Activated effector memory CD4-positive, alpha-beta T cell treated with anti-CD3 and anti-CD28 coated beads, Interleukin-2, amount 50 U/mL, for 16 hours (primary cell): ENCODE results near the gene DCP1A.

Source experiments
- DNase-seq: peaks from one replicate; pipeline ENCODE4 v3.0.0-alpha.2; 2020

Gene DCP1A

DNA sequence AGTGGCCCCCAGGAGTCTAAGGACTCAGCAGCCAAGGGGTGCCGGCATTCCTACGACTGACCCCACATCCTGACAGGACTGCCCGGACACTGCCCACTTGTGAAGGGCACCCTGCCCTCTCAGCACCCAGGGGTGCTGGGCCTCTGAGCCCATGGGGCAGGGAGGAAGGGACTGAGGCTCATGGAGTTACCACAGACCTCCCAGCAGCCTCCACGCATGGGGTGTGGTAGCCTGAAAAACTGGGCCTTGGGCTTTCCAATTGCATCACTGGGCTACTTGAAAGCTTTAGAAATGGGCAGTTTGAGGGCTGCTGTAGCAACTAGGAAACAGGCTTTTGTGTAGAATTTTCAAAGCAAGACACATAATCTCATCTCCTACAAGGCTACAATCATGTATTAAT, 104.7 kb downstream of the DCP1A start:
- no peak for DNase-seq

GRCh38 chr3:53242155-53242554, 105.2 kb downstream of the DCP1A start:
- DNase-seq = no peak

DNA sequence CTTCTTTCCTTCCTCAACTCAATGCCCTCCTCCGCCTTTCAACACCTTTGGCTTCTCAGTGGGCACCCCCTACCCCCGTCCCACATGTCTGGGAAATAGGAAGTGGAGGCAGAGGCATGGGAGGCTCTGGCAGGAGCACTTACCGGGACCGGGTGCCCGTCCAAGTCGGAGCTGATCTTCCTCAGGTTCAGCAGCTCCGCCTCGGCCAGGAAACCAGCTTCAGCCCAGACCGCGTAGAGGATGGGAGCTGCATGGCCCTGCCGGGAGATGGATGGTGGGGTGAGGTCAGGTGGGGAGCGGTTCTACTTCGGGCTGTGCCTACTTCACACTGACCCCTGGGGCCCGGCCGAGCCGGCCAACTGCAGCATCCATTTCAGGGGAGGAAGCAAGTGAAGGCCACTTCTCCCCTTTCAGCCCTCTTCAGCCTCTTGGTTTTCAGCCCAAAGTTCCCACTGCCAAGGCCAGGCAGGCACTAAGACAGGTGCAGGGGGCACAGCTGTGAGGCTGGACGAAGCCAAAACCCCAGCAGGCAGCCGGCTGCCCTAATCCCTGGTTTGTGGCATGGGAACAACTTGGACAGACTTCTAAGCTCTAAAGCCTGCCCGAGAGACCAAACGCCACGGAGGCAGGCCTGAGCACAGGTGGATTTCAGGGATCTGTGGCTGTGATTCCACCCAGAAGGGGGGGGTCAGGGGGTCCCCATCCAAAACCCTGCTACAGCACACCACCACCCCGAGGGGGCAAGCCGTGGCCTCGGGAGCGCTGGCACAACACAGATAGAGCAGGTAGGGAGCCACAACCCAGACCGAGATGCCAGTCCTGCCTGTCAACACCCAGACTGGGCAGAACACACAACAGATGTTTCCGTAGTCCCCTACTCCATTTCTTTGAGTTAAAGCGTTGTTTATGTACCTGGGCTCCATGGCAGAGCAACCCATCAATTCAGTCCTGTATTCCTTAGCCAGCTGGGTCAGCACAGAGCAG, 106.1 kb downstream of the DCP1A start:
- DNase-seq = no peak

- no peak for DNase-seq
Observed at GRCh38 chr3:53239800-53240199, 107.5 kb downstream of the DCP1A start.

DNA sequence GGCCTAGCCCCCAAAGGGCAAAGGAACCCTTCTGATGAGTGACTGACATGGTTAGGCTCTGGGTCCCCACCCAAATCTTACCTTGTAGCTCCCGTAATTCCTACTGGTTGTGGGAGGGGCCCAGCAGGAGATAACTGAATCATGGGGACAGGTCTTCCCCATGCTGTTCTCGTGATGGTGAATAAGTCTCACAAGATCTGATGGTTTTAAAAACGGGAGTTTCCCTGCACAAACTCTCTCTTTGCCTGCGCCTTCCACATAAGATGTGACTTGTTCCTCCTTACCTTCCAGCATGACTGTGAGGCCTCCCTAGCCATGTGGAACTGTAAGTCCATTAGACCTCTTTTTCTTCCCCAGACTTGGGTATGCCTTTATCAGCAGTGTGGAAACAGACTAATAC, 108.5 kb downstream of the DCP1A start:
- no peak for DNase-seq

- no peak for DNase-seq
Observed at GRCh38 chr3:53238051-53238850, 109.1 kb downstream of the DCP1A start.

GRCh38 chr3:53236112-53236841, 111.1 kb downstream of the DCP1A start:
- DNase-seq = no peak

- DNase-seq = no peak
Observed at GRCh38 chr3:53235545-53235944, 111.8 kb downstream of the DCP1A start.

DNA sequence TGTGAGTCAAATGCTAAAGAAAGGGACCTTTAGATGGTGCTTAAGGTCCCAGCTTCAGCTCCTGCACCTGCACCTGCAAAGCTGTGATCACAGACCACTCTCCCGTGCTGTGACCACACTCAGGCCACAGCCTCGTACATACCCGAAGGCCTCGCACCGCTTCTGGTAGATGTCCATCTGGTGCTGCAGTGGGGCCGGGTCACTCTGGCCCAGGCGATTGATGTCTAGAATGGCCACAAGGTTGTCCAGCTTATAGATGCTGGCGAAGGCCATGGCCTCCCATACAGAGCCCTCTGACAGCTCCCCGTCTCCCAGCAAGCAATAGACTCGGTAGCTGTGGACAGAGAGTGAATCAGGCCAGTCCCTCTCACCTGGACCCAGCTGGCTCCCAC, 112.5 kb downstream of the DCP1A start:
- DNase-seq = no peak

- no peak for DNase-seq
Observed at GRCh38 chr3:53234130-53234840, 113.1 kb downstream of the DCP1A start.
